CD4-positive, CD25-positive, alpha-beta regulatory T cell (primary cell): ENCODE measurements around the gene CISH. TPM values are rescaled to one million over a fixed set of nuclear protein-coding genes. Genes with fewer than 3 reads are reported as not detected.

Experiments used
- ATAC-seq, 2 donors: fragments of 150-1000 bp; cut with Tn5 transposase; one replicate each; pipeline ENCODE4 v1.10.0; 2021; ENCODE audit warnings: low read depth in 2 of 2, moderate number of reproducible peaks in 2 of 2, moderate library complexity in 1 of 2
- DNase-seq, 3 donors: peaks; one replicate each; pipeline versions ENCODE4 v3.0.0 to v3.0.0-alpha.2; 2012 to 2022; ENCODE audit warnings: mixed read lengths in 1 of 3
- H3K27ac ChIP-seq: one replicate; pipeline ENCODE4 v1.7.0; 2013; ENCODE audit warnings: mild to moderate bottlenecking, low read length; ENCODE audit not compliant: insufficient read depth, poor library complexity, severe bottlenecking
- H3K27me3 ChIP-seq: one replicate; pipeline ENCODE4 v1.7.0; 2013; ENCODE audit warnings: low read length; ENCODE audit not compliant: control insufficient read depth, insufficient read depth
- H3K36me3 ChIP-seq: one replicate; pipeline ENCODE4 v1.7.0; 2013; ENCODE audit warnings: mild to moderate bottlenecking, low read length, moderate library complexity; ENCODE audit not compliant: control insufficient read depth, insufficient read depth
- H3K4me1 ChIP-seq: 2 replicates; pipeline ENCODE4 v1.7.0; 2013; ENCODE audit warnings: mild to moderate bottlenecking, low read length; ENCODE audit not compliant: insufficient read depth, control insufficient read depth, poor library complexity, severe bottlenecking
- H3K4me3 ChIP-seq: one replicate; pipeline ENCODE4 v1.7.0; 2013; ENCODE audit warnings: low read depth, mild to moderate bottlenecking, low read length, moderate library complexity
- H3K9me3 ChIP-seq, 2 experiments: 1 replicate in 1 of 2; 2 replicates in 1 of 2; pipeline ENCODE4 v1.7.0; 2013; ENCODE audit warnings: low read length in 2 of 2, mild to moderate bottlenecking in 1 of 2, moderate library complexity in 1 of 2; ENCODE audit not compliant: control insufficient read depth in 2 of 2
- H3K27ac Mint-ChIP-seq, 3 donors: one replicate each; pipeline ENCODE4 v1.8.0; 2020 to 2022; ENCODE audit warnings: mild to moderate bottlenecking in 3 of 3, mixed read lengths in 3 of 3, moderate library complexity in 2 of 3
- H3K27me3 Mint-ChIP-seq: one replicate; pipeline ENCODE4 v1.8.0; 2022; ENCODE audit warnings: mild to moderate bottlenecking, mixed read lengths
- H3K36me3 Mint-ChIP-seq: one replicate; pipeline ENCODE4 v1.8.0; 2020; ENCODE audit warnings: mixed read lengths
- H3K4me1 Mint-ChIP-seq, 4 donors: one replicate each; pipeline ENCODE4 v1.8.0; 2020 to 2022; ENCODE audit warnings: mixed read lengths in 4 of 4, mild to moderate bottlenecking in 1 of 4
- H3K4me3 Mint-ChIP-seq, 4 donors: one replicate each; pipeline ENCODE4 v1.8.0; 2020 to 2022; ENCODE audit warnings: mild to moderate bottlenecking in 4 of 4, mixed read lengths in 4 of 4, moderate library complexity in 3 of 4
- H3K9me3 Mint-ChIP-seq, 7 donors: one replicate each; pipeline ENCODE4 v1.8.0; 2020 to 2022; ENCODE audit warnings: mixed read lengths in 7 of 7, mild to moderate bottlenecking in 3 of 7, moderate library complexity in 2 of 7
- polyA plus RNA-seq, 4 donors: library from polyadenylated mRNA; unstranded; fragments of 300-500 nt; fragmentation: Illumina TruSeq; gene quantifications; one replicate each; pipeline ENCODE4 v1.2.3, GENCODE V29; 2021
- total RNA-seq: library from RNA; stranded (reverse); gene quantifications from one replicate; pipeline ENCODE4 v1.2.3, GENCODE V29; 2022

CISH gene
- total and polyA plus RNA-seq, 5 donors from 2014 or later = 23.4 to 66.7 (median 57.0) TPM

GRCh38 chr3:50648944-50649343 lies 37.4 kb upstream of the CISH start:
- H3K4me3 Mint-ChIP-seq = no peak overlapping the region
- H3K27ac Mint-ChIP-seq = peak overlapping the region; percentile 5 to 68 (median 42)
- Histone ChIP-seq H3K27me3 (no peaks in the 10 kb centered on the region), H3K27ac (no peak overlapping the region), H3K4me3 (no peak overlapping the region), H3K36me3 (peaks cover 51% of the 10 kb centered on the region), H3K4me1 (no peaks in the 10 kb centered on the region), H3K9me3 (no peaks in the 10 kb centered on the region)
- DNase-seq (no peak), ATAC-seq (no peak)
- peaks cover 18% of the 10 kb centered on the region for H3K36me3 Mint-ChIP-seq
- H3K4me1 Mint-ChIP-seq = peaks cover 0 to 5% (median 2%) of the 10 kb centered on the region in 4 donors
- H3K9me3 Mint-ChIP-seq = no peaks in the 10 kb centered on the region
- H3K27me3 Mint-ChIP-seq = no peaks in the 10 kb centered on the region

- Histone ChIP-seq H3K9me3 (no peaks in the 10 kb centered on the region), H3K27ac (no peak overlapping the region), H3K27me3 (no peaks in the 10 kb centered on the region), H3K4me3 (no peak overlapping the region), H3K36me3 (peaks cover 57% of the 10 kb centered on the region), H3K4me1 (no peaks in the 10 kb centered on the region)
- Mint-ChIP-seq H3K4me3 (no peak overlapping the region), H3K36me3 (peaks cover 23% of the 10 kb centered on the region), H3K9me3 (no peaks in the 10 kb centered on the region), H3K27ac (no peak overlapping the region), H3K4me1 (peaks cover 0 to 5% (median 2%) of the 10 kb centered on the region in 4 donors), H3K27me3 (no peaks in the 10 kb centered on the region)
- DNase-seq = no peak
- ATAC-seq = no peak
Measured at GRCh38 chr3:50648313-50648712, 36.7 kb upstream of the CISH start.

- Histone ChIP-seq H3K4me3 (no peak overlapping the region), H3K36me3 (peaks cover 83% of the 10 kb centered on the region), H3K9me3 (no peaks in the 10 kb centered on the region), H3K27me3 (no peaks in the 10 kb centered on the region), H3K4me1 (no peaks in the 10 kb centered on the region), H3K27ac (no peak overlapping the region)
- Mint-ChIP-seq H3K36me3 (peaks cover 34% of the 10 kb centered on the region), H3K9me3 (no peaks in the 10 kb centered on the region), H3K4me3 (no peak overlapping the region), H3K4me1 (peaks cover 0 to 3% (median 1%) of the 10 kb centered on the region in 4 donors), H3K27me3 (no peaks in the 10 kb centered on the region), H3K27ac (no peak overlapping the region)
- ATAC-seq = no peak
- DNase-seq = no peak
Measured at GRCh38 chr3:50645378-50645777, 33.8 kb upstream of the CISH start.

DNA sequence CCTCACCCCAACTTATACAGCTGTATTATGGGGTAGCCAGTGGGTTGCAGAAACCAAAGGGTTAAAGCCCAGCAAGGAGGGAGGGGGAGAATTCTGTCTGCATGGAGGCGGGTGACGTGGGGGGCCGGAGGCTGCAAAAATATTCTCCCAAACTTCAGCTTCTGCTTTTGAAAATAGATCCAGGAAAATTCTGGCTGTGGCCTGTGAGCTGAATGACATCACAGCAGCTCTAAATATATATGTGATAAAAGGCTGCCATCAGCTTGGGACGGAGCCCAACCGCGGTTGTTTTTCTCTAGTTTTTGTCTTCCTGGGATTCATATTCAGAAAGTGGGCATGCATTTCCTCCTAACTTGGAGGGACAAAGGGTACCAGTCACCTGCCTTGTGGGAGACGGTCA lies 33.0 kb upstream of the CISH start:
- Mint-ChIP-seq H3K36me3 (peaks cover 38% of the 10 kb centered on the region), H3K9me3 (no peaks in the 10 kb centered on the region), H3K4me1 (peaks cover 0 to 6% (median 2%) of the 10 kb centered on the region in 4 donors), H3K27ac (peak overlapping the region in 1 of 3 donors; percentile 59), H3K27me3 (no peaks in the 10 kb centered on the region), H3K4me3 (no peak overlapping the region)
- Histone ChIP-seq H3K4me1 (no peaks in the 10 kb centered on the region), H3K9me3 (no peaks in the 10 kb centered on the region), H3K36me3 (peaks cover 85% of the 10 kb centered on the region), H3K27ac (no peak overlapping the region), H3K27me3 (no peaks in the 10 kb centered on the region), H3K4me3 (no peak overlapping the region)
- DNase-seq = no peak
- ATAC-seq = no peak

- H3K4me3 Mint-ChIP-seq = no peak overlapping the region
- no peaks in the 10 kb centered on the region for H3K27me3 ChIP-seq
- H3K27ac ChIP-seq = no peak overlapping the region
- H3K27ac Mint-ChIP-seq = no peak overlapping the region
- no peaks in the 10 kb centered on the region for H3K9me3 ChIP-seq
- H3K4me1 ChIP-seq = peaks cover 4% of the 10 kb centered on the region
- no peaks in the 10 kb centered on the region for H3K27me3 Mint-ChIP-seq
- H3K36me3 ChIP-seq = peaks cover 69% of the 10 kb centered on the region
- DNase-seq = no peak
- no peaks in the 10 kb centered on the region for H3K9me3 Mint-ChIP-seq
- peaks cover 38% of the 10 kb centered on the region for H3K36me3 Mint-ChIP-seq
- H3K4me3 ChIP-seq = no peak overlapping the region
- no peak for ATAC-seq
- H3K4me1 Mint-ChIP-seq = peaks cover 0 to 19% (median 12%) of the 10 kb centered on the region in 4 donors
Measured at GRCh38 chr3:50642382-50642781, 30.8 kb upstream of the CISH start.

- H3K9me3 ChIP-seq = no peaks in the 10 kb centered on the region
- H3K4me1 Mint-ChIP-seq = peaks cover 8 to 46% (median 30%) of the 10 kb centered on the region in 4 donors
- peak overlapping the region in 1 of 3 donors; percentile 69 for H3K27ac Mint-ChIP-seq
- H3K4me1 ChIP-seq = peaks cover 21% of the 10 kb centered on the region
- no peak overlapping the region for H3K4me3 Mint-ChIP-seq
- no peak overlapping the region for H3K27ac ChIP-seq
- H3K36me3 ChIP-seq = peaks cover 37% of the 10 kb centered on the region
- no peaks in the 10 kb centered on the region for H3K9me3 Mint-ChIP-seq
- no peaks in the 10 kb centered on the region for H3K27me3 Mint-ChIP-seq
- H3K4me3 ChIP-seq = no peak overlapping the region
- no peaks in the 10 kb centered on the region for H3K27me3 ChIP-seq
- DNase-seq (no peak), ATAC-seq (no peak)
- H3K36me3 Mint-ChIP-seq = peaks cover 33% of the 10 kb centered on the region
Measured at GRCh38 chr3:50639055-50639494, 27.5 kb upstream of the CISH start.

GRCh38 chr3:50637945-50638344 lies 26.4 kb upstream of the CISH start:
- no peaks in the 10 kb centered on the region for H3K27me3 Mint-ChIP-seq
- peaks cover 30% of the 10 kb centered on the region for H3K36me3 Mint-ChIP-seq
- Histone ChIP-seq H3K27ac (no peak overlapping the region), H3K4me3 (no peak overlapping the region), H3K36me3 (peaks cover 26% of the 10 kb centered on the region), H3K27me3 (no peaks in the 10 kb centered on the region), H3K9me3 (no peaks in the 10 kb centered on the region), H3K4me1 (peaks cover 30% of the 10 kb centered on the region)
- no peak overlapping the region for H3K4me3 Mint-ChIP-seq
- H3K27ac Mint-ChIP-seq = peak overlapping the region; percentile 82 to 94 (median 93)
- H3K9me3 Mint-ChIP-seq = no peaks in the 10 kb centered on the region
- DNase-seq (no peak), ATAC-seq (no peak)
- H3K4me1 Mint-ChIP-seq = peaks cover 16 to 57% (median 39%) of the 10 kb centered on the region in 4 donors

DNA sequence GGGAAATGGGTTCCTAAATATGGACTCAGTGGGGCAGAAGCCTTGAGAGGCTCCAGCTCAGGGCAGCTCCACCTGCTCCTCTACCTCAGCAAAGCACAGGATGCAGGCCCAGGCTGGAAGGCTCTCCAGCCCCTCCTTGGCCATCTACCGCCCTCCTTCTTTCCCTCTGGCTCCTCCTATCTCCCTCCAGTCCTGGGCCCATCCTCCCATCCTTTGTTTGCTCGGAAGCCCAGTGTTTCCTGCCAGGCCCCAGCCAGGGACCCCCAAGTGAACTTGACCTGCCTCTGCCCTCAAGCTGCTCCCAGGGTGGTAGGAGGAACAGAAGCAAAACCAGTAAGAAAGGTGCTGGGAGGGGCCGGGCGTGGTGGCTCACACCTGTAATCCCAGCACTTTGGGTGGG lies 25.4 kb upstream of the CISH start:
- H3K27ac ChIP-seq = no peak overlapping the region
- no peak overlapping the region for H3K4me3 Mint-ChIP-seq

More for the DNA sequence above, 25.4 kb upstream of the CISH start:
- H3K9me3 ChIP-seq = no peaks in the 10 kb centered on the region
- Mint-ChIP-seq H3K27ac (peak overlapping the region in 2 of 3 donors; percentile 83 to 93), H3K9me3 (no peaks in the 10 kb centered on the region), H3K4me1 (peaks cover 25 to 66% (median 48%) of the 10 kb centered on the region in 4 donors), H3K36me3 (peaks cover 27% of the 10 kb centered on the region), H3K27me3 (no peaks in the 10 kb centered on the region)
- H3K36me3 ChIP-seq = peaks cover 19% of the 10 kb centered on the region
- peaks cover 39% of the 10 kb centered on the region for H3K4me1 ChIP-seq
- H3K27me3 ChIP-seq = no peaks in the 10 kb centered on the region
- no peak for ATAC-seq
- no peak for DNase-seq
- no peak overlapping the region for H3K4me3 ChIP-seq
